GM12891 (cell line): ENCODE data around the gene ZNF664.

Experiments
- PAX5 ChIP-seq: IDR thresholded peaks from 2 replicates; pipeline ENCODE4 v1.6.1; 2011; ENCODE audit warnings: low read length, moderate library complexity, mild to moderate bottlenecking; ENCODE audit not compliant: insufficient read depth, severe bottlenecking
- POLR2A ChIP-seq: IDR thresholded peaks from 2 replicates; pipeline ENCODE4 v1.6.1; 2011; ENCODE audit warnings: low read depth, low read length, control low read depth
- POLR2AphosphoS5 ChIP-seq: IDR thresholded peaks from 2 replicates; pipeline ENCODE4 v1.6.1; 2011; ENCODE audit warnings: low read depth, low read length, control low read depth
- SPI1 ChIP-seq: IDR thresholded peaks from 2 replicates; pipeline ENCODE4 v1.6.1; 2011; ENCODE audit warnings: low read depth, low read length, control low read depth
- TAF1 ChIP-seq: IDR thresholded peaks from 2 replicates; pipeline ENCODE4 v1.6.1; 2011; ENCODE audit warnings: low read depth, low read length, control low read depth

DNA sequence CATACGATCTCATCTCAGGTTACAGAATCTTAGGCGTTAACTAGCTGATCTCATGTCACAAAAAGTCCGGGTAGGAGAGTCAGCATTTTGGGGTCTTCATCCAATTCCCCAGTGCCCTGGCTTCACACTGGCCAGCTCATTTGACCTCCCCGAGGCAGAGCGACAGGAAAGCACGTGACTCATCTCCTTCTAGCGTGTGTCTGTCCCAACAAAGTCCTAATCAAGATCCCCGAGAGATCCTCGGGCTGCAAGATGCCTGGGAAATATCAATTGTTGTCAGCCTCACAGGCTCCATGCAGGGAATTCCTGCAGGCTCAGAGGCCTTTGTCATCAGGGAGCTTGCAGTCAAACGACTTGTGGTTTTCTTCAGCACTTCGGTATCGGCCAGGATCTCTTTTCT is 57.5 kb downstream of the ZNF664 start:
- TF ChIP-seq POLR2AphosphoS5 (no peak), POLR2A (no peak), TAF1 (no peak), PAX5 (no peak), SPI1 (no peak)
